Measurements from ENCODE around the gene GSG1L2. TPM values are rescaled to one million over a fixed set of nuclear protein-coding genes. Genes with fewer than 3 reads are reported as not detected.

The GSG1L2 gene
- polyA plus RNA-seq, 1 donor (not counting 4 experiments of a cell fraction or from before 2014, with no cell fraction given) = not detected

DNA sequence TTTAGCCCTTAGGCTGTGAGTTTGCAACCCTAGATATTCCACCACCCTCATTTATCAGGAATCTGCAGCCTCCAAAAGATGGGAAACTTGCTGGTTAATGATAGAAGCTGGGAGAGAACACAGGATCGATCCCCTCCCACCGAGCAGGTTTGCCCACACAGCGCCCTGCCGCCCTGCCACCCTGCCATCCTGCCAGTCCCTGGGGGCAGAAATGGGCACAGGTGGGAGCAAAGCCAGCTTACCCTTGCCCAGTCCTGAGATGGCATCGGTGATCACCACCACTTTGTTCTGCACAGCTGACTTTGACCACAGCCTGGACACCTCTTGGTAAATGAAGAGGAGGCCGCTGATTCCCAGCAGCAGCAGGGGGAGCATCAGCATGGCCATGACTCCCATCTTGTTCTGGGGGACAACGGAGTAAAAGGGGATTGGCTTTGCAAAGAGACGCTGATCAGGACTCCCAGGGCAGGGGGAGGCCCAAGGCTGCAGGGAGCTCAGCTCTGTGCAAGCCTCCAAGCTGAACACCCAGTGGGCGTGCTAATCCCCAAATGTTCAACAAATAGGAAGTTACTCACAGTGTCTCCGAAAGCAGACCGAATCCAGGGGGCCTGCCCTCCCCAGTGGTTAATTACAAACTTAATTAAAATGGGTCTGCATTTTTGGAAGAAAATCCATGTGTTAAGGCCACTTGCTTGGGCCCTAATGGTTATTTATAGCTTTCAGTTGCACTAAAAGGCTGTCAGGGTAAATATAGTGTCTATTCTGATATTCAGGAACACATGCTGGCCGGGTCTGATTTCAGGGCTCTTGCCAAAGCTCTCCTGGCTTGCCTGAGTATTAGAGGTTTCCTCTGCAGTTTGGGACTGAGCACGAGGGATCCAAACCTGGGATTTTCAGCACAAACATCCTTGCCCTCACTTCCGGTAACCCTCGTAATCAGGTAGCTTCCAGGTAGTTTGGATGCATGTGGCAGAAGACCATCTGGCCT lies 30.7 kb downstream of the GSG1L2 start, which contains the start of gene DHRS7C:
Gene DHRS7C (minus strand): TSS at position 704 of the 988 bp plus-strand sequence. CDS start 308 bp downstream, at position 396.
- Histone ChIP-seq H3K27ac (ENCODE audit: control insufficient read depth, insufficient read depth, low read length) (no peak within 1 kb of the TSS), H3K9me1 (ENCODE audit: control insufficient read depth, extremely low read depth, insufficient read depth, low read length) (no peaks in the 10 kb centered on the region), H3K9me3 (ENCODE audit: control insufficient read depth, low read depth, low read length) (no peaks in the 10 kb centered on the region), H2AFZ (ENCODE audit: control insufficient read depth, low read length) (no peak within 1 kb of the TSS), H3K4me2 (ENCODE audit: control insufficient read depth, extremely low read depth, insufficient read depth, low read depth, low read length) (no peak within 1 kb of the TSS), H3K36me3 (ENCODE audit: control insufficient read depth in 2 of 2, extremely low read depth in 1 of 2, insufficient read depth in 2 of 2, low read length in 2 of 2) (no peaks in the 10 kb centered on the region), H4K20me1 (ENCODE audit: control insufficient read depth, extremely low read depth, insufficient read depth, low read length) (no peaks in the 10 kb centered on the region), H3K27me3 (ENCODE audit: control insufficient read depth, extremely low read depth, insufficient read depth, low read length) (no peaks in the 10 kb centered on the region), H3K4me3 (ENCODE audit: control insufficient read depth in 2 of 3, extremely low read depth in 1 of 3, insufficient read depth in 2 of 3, low read depth in 1 of 3, low read length in 3 of 3) (no peak within 1 kb of the TSS), H3K4me1 (ENCODE audit: control insufficient read depth, extremely low read depth, insufficient read depth, low read length) (no peaks in the 10 kb centered on the region), H3K79me2 (ENCODE audit: control insufficient read depth, insufficient read depth, low read length) (no peaks in the 10 kb centered on the region), H3K9ac (ENCODE audit: control insufficient read depth, extremely low read depth, insufficient read depth, low read length) (no peak within 1 kb of the TSS)
- no peak for TF ChIP-seq EZH2 (IDR thresholded peaks at IDR 0.05; ENCODE audit: low read length)
- TF ChIP-seq, protein P1, sequence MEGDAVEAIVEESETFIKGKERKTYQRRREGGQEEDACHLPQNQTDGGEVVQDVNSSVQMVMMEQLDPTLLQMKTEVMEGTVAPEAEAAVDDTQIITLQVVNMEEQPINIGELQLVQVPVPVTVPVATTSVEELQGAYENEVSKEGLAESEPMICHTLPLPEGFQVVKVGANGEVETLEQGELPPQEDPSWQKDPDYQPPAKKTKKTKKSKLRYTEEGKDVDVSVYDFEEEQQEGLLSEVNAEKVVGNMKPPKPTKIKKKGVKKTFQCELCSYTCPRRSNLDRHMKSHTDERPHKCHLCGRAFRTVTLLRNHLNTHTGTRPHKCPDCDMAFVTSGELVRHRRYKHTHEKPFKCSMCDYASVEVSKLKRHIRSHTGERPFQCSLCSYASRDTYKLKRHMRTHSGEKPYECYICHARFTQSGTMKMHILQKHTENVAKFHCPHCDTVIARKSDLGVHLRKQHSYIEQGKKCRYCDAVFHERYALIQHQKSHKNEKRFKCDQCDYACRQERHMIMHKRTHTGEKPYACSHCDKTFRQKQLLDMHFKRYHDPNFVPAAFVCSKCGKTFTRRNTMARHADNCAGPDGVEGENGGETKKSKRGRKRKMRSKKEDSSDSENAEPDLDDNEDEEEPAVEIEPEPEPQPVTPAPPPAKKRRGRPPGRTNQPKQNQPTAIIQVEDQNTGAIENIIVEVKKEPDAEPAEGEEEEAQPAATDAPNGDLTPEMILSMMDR (optimal IDR thresholded peaks at IDR 0.05 in 1 of 3, IDR thresholded peaks at IDR 0.05 in 1 of 3, conservative IDR thresholded peaks at IDR 0.05 in 1 of 3; ENCODE audit: extremely low read depth in 1 of 3, insufficient read depth in 2 of 3, low read length in 3 of 3) = no peak
- FAIRE-seq (no peak), DNase-seq (ENCODE audit: low read depth, low spot score) (no peak)
- dilution Hi-C loops (cut with MboI; ENCODE audit: extremely low pct_ligation_motif_present, low sequenced_read_pairs) = no loop called here

DNA sequence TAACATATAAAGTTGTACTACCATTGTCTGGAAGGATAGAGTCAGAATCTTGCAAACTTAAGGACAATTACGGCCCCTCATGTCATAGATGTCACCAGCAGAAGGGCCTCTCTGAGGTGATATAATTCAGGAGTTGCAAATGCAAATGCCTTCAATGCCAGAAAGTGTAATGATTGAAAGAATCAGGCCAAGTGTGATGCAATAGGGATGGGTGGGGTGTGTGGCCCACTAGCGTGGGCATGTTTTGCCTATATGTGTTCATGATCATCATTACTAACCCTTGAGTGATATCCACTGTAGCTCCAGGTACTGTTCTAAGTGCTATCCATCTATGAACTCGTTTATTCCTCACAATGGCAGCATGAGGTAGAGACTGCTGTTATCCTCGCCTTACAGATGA lies 31.6 kb downstream of the GSG1L2 start:
- no peaks in the 10 kb centered on the region for H4K20me1 ChIP-seq (ENCODE audit: control insufficient read depth, extremely low read depth, insufficient read depth, low read length)
- no peak overlapping the region for H2AFZ ChIP-seq (ENCODE audit: control insufficient read depth, low read length)
- no peaks in the 10 kb centered on the region for H3K9me3 ChIP-seq (ENCODE audit: control insufficient read depth, low read depth, low read length)
- H3K9ac ChIP-seq (ENCODE audit: control insufficient read depth, extremely low read depth, insufficient read depth, low read length) = no peak overlapping the region
- no peak overlapping the region for H3K4me3 ChIP-seq (ENCODE audit: control insufficient read depth in 2 of 3, extremely low read depth in 1 of 3, insufficient read depth in 2 of 3, low read depth in 1 of 3, low read length in 3 of 3)
- TF ChIP-seq, protein P1 (optimal IDR thresholded peaks at IDR 0.05 in 1 of 3, IDR thresholded peaks at IDR 0.05 in 1 of 3, conservative IDR thresholded peaks at IDR 0.05 in 1 of 3; ENCODE audit: extremely low read depth in 1 of 3, insufficient read depth in 2 of 3, low read length in 3 of 3) = no peak
- TF ChIP-seq EZH2 (IDR thresholded peaks at IDR 0.05; ENCODE audit: low read length) = no peak
- no peaks in the 10 kb centered on the region for H3K4me1 ChIP-seq (ENCODE audit: control insufficient read depth, extremely low read depth, insufficient read depth, low read length)
- no peaks in the 10 kb centered on the region for H3K36me3 ChIP-seq (ENCODE audit: control insufficient read depth in 2 of 2, extremely low read depth in 1 of 2, insufficient read depth in 2 of 2, low read length in 2 of 2)
- no peaks in the 10 kb centered on the region for H3K79me2 ChIP-seq (ENCODE audit: control insufficient read depth, insufficient read depth, low read length)
- no peaks in the 10 kb centered on the region for H3K9me1 ChIP-seq (ENCODE audit: control insufficient read depth, extremely low read depth, insufficient read depth, low read length)
- no peak overlapping the region for H3K4me2 ChIP-seq (ENCODE audit: control insufficient read depth, extremely low read depth, insufficient read depth, low read depth, low read length)
- dilution Hi-C loops (cut with MboI; ENCODE audit: extremely low pct_ligation_motif_present, low sequenced_read_pairs) = no loop called here
- no peak for FAIRE-seq
- DNase-seq (ENCODE audit: low read depth, low spot score) = no peak
- no peaks in the 10 kb centered on the region for H3K27me3 ChIP-seq (ENCODE audit: control insufficient read depth, extremely low read depth, insufficient read depth, low read length)
- no peak overlapping the region for H3K27ac ChIP-seq (ENCODE audit: control insufficient read depth, insufficient read depth, low read length)

Data from keratinocyte (primary cell).